KMS-11 (cell line): ENCODE results near the gene MICAL3.

Experiments used
- H2AFZ ChIP-seq: fragments of 200-600 bp; sonication (generic); 2 replicates; pipeline ENCODE4 v1.6.1; 2016; ENCODE audit warnings: antibody characterized with exemption, mixed run types, low read depth
- H3K27ac ChIP-seq: fragments of 200-600 bp; sonication (generic); 2 replicates; pipeline ENCODE4 v1.6.1; 2016; ENCODE audit warnings: mild to moderate bottlenecking, mixed run types
- H3K27me3 ChIP-seq: fragments of 200-600 bp; sonication (generic); 2 replicates; pipeline ENCODE4 v1.6.1; 2017; ENCODE audit warnings: mild to moderate bottlenecking, low read depth, mixed run types, moderate library complexity; ENCODE audit not compliant: insufficient read depth
- H3K36me3 ChIP-seq: fragments of 200-600 bp; sonication (generic); 2 replicates; pipeline ENCODE4 v1.6.1; 2017; ENCODE audit warnings: mild to moderate bottlenecking, mixed run types; ENCODE audit not compliant: insufficient read depth
- H3K4me1 ChIP-seq: fragments of 200-600 bp; sonication (generic); 2 replicates; pipeline ENCODE4 v1.6.1; 2016; ENCODE audit warnings: mild to moderate bottlenecking, low read depth, mixed run types; ENCODE audit not compliant: poor library complexity, severe bottlenecking
- H3K4me2 ChIP-seq: fragments of 200-600 bp; sonication (generic); 2 replicates; pipeline ENCODE4 v1.7.0; 2016; ENCODE audit warnings: mild to moderate bottlenecking, mixed run types
- H3K4me3 ChIP-seq: fragments of 200-600 bp; sonication (generic); IDR thresholded peaks from 2 replicates; pipeline ENCODE4 v1.6.1; 2017; ENCODE audit warnings: low read depth, low read length, mixed read lengths; ENCODE audit not compliant: insufficient read depth
- H3K79me2 ChIP-seq: fragments of 200-600 bp; sonication (generic); 2 replicates; pipeline ENCODE4 v1.6.1; 2016; ENCODE audit warnings: low read depth, mixed run types; ENCODE audit not compliant: insufficient read depth
- H3K9ac ChIP-seq: fragments of 200-600 bp; sonication (generic); 2 replicates; pipeline ENCODE4 v1.6.1; 2016; ENCODE audit warnings: mild to moderate bottlenecking, mixed run types
- H4K20me1 ChIP-seq: fragments of 200-600 bp; sonication (generic); 2 replicates; pipeline ENCODE4 v1.6.1; 2016; ENCODE audit warnings: mild to moderate bottlenecking, mixed run types; ENCODE audit not compliant: insufficient read depth
- CTCF ChIP-seq: fragments of 200-600 bp; sonication (generic); conservative IDR thresholded peaks from 2 replicates; pipeline ENCODE4 v1.6.1; 2017; ENCODE audit warnings: low read depth, mild to moderate bottlenecking, antibody characterized with exemption, low read length, moderate library complexity, mixed read lengths

Gene MICAL3

GRCh38 chr22:17787241-17787640 is 237.1 kb downstream of the MICAL3 start:
- no peak overlapping the region for H3K9ac ChIP-seq
- no peak overlapping the region for H3K4me2 ChIP-seq
- no peak overlapping the region for H2AFZ ChIP-seq
- H4K20me1 ChIP-seq, result no peaks in the 10 kb centered on the region
- TF ChIP-seq CTCF, result no peak
- no peaks in the 10 kb centered on the region for H3K27me3 ChIP-seq
- no peaks in the 10 kb centered on the region for H3K36me3 ChIP-seq
- H3K4me1 ChIP-seq, result peaks cover 15% of the 10 kb centered on the region
- no peak overlapping the region for H3K4me3 ChIP-seq
- no peaks in the 10 kb centered on the region for H3K79me2 ChIP-seq
- H3K27ac ChIP-seq, result no peak overlapping the region

GRCh38 chr22:17786435-17787161 is 237.8 kb downstream of the MICAL3 start:
- Histone ChIP-seq H3K27ac (no peak overlapping the region), H3K4me1 (peaks cover 22% of the 10 kb centered on the region), H3K36me3 (no peaks in the 10 kb centered on the region), H4K20me1 (no peaks in the 10 kb centered on the region), H2AFZ (no peak overlapping the region), H3K27me3 (no peaks in the 10 kb centered on the region), H3K79me2 (no peaks in the 10 kb centered on the region), H3K4me2 (no peak overlapping the region), H3K9ac (no peak overlapping the region), H3K4me3 (no peak overlapping the region)
- TF ChIP-seq CTCF, result no peak

- H3K4me3 ChIP-seq, result no peak overlapping the region
- H3K36me3 ChIP-seq, result no peaks in the 10 kb centered on the region
- no peak overlapping the region for H3K27ac ChIP-seq
- H2AFZ ChIP-seq, result no peak overlapping the region
- no peak overlapping the region for H3K4me2 ChIP-seq
- H3K27me3 ChIP-seq, result no peaks in the 10 kb centered on the region
- peak; percentile 60 for TF ChIP-seq CTCF
- no peaks in the 10 kb centered on the region for H3K79me2 ChIP-seq
- H3K4me1 ChIP-seq, result peaks cover 33% of the 10 kb centered on the region
- no peak overlapping the region for H3K9ac ChIP-seq
- H4K20me1 ChIP-seq, result no peaks in the 10 kb centered on the region
Measured at GRCh38 chr22:17785185-17786184, 238.9 kb downstream of the MICAL3 start.

GRCh38 chr22:17784776-17785175 is 239.6 kb downstream of the MICAL3 start:
- Histone ChIP-seq H3K36me3 (no peaks in the 10 kb centered on the region), H2AFZ (no peak overlapping the region), H3K27ac (no peak overlapping the region), H3K79me2 (no peaks in the 10 kb centered on the region), H3K4me1 (peaks cover 40% of the 10 kb centered on the region), H3K9ac (no peak overlapping the region), H3K27me3 (no peaks in the 10 kb centered on the region), H3K4me3 (no peak overlapping the region), H4K20me1 (no peaks in the 10 kb centered on the region), H3K4me2 (no peak overlapping the region)
- no peak for TF ChIP-seq CTCF
